HG02642 (cell line): ENCODE measurements around the gene CDK16.

Experiments
- ATAC-seq: cut with Tn5 transposase; IDR thresholded peaks from one replicate; pipeline ENCODE4 v1.9.1; 2021; ENCODE audit warnings: mild to moderate bottlenecking; ENCODE audit not compliant: unreplicated experiment, poor library complexity

CDK16 gene

DNA sequence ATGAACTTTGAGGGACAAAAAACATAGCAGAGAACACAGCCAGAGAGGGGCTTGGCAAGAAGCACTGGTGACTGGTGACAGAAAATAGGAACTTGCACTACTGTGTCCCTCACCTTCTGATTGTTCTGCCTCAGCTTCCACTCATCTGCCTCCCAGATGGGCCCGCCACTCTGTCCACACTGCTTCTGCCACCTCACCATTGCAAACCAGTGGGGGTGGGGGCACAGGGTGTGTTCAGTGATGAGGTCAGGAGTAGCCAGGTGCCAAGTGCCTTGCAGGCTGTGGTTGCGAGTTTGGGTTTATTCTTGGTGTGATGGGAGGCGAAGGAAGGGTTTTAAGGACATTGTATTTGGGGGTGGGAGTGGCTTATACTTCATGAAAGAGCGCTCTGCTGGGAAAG lies 34.0 kb upstream of the CDK16 start:
- ATAC-seq: no peak

- ATAC-seq: no peak
Observed at GRCh38 chrX:47185241-47185640, 33.2 kb upstream of the CDK16 start.

DNA sequence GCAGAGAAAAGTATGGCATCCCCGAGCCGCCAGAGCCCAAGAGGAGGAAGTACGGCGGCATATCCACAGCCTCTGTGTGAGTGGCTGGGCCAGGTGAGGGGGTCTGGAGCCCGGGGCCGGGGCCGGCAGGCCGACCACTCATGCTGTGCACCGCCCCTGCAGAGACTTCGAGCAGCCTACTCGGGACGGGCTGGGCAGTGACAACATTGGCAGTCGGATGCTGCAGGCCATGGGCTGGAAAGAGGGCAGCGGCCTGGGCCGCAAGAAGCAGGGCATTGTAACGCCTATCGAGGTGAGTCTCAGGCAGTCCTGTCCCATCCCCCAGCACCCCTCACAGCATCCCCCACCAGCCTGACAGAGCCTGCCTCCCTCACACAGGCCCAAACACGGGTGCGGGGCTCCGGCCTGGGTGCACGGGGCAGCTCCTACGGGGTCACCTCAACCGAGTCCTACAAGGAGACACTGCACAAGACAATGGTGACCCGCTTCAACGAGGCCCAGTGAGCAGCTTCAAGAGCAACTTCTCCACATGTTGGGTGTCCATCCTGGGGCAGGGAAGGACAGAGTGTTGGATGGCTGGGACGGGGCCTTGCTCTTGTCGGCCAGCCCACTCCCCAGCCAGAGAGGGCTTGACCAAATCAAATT lies 32.3 kb upstream of the CDK16 start:
- ATAC-seq: no peak

DNA sequence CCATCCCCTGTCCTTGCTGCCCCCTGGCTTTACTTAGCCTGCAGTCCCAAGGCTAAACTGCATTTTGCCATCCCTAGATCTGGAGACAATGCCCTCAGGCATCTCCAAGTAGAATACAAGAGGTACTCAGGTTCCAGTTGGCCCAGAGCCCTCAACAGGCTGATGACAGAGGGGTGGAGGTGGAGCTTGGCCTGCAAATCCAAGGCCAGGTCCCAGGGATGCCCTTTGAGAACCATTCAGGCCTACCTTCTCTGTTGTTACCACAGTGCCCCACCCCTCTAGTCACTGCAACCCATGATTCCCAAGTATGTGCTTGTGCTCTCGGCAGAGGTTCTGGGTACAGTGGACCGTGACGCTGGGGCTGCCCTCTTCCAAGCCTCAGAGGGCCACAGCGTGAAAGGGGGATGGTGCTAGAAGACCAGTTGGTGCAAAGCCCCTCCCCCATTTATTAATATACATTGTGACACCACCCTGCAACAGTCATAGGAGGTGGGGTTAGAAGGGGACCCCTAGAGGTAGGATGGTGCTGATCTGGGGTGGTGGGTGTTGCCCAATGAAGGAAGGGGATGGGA lies 31.3 kb upstream of the CDK16 start:
- no peak for ATAC-seq

- no peak for ATAC-seq
Observed at GRCh38 chrX:47189906-47190305, 28.6 kb upstream of the CDK16 start.

DNA sequence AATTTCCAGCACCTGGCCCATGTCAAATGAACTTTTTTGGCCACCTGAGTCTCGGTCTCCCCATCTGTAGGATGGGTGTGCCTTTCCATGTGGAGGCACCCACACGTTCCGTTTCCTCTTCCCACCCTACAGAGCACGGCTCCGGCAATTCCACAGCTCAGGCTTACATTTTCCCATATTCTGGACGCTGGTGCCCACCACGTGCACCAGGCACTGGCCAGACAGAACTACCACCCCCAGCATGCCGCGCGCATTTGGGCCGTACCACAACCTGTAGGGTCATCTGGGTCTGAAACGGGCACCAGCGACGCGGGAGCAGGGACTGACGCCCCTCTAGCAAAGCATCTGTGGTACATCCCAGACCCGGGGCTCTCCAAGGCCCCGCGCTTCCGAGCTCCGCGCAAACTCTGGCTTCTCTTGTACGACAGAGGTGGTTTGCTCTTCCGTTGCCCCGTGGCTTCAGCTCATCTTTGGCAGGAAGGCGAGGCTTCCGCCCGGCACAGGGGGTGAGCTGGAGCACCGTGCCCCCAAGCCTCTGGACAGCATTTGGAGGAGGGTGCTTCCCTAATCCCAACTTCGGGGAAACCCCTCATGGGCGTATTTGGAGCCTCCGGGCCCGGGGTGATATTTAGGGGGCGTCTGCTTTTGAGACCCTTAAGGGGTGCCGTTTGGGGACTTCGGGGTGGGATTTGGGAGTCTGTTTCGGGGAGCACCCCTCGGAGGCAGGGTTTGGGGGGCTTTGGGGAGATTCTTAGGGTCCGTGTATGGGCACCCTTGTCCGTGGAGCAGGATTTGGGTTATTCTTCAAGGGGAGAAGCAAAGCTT lies 27.8 kb upstream of the CDK16 start:
- ATAC-seq: peak; percentile 67

- ATAC-seq: no peak
Observed at GRCh38 chrX:47191331-47191730, 27.1 kb upstream of the CDK16 start.

DNA sequence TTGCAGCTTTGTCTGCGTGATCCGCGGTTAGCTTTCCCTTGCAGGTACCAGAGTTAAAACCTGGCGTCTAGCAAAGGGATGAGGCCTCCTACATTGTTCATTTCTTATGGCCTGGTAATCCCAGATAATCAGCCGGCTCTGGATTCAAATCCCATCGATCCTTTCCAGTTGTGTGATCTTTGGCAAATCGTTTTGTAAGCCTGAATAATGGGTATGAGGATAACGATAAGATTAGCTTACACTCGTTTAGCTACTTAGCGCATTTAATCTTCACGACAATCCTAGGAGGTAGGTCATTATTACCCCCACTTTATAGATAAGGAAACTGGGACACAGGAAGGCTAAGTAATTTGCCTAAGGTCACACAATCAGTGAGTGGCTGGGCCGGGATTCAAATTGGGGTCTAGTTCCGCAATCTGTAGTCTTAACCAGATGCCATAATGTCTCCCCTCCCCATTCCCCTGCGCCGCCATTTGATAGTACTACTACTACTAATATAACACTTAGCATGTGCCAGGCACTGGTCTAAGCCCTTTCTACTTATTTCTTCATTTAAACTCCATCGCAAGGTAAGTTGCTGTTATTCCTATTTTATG lies 26.6 kb upstream of the CDK16 start:
- ATAC-seq: no peak

GRCh38 chrX:47193475-47194193 lies 24.8 kb upstream of the CDK16 start, which contains the start of gene UBA1:
TSS of gene UBA1 (plus strand) at chrX:47193829. CDS start at chrX:47198803, 4,974 bp downstream.
- peak; percentile 66 for ATAC-seq

DNA sequence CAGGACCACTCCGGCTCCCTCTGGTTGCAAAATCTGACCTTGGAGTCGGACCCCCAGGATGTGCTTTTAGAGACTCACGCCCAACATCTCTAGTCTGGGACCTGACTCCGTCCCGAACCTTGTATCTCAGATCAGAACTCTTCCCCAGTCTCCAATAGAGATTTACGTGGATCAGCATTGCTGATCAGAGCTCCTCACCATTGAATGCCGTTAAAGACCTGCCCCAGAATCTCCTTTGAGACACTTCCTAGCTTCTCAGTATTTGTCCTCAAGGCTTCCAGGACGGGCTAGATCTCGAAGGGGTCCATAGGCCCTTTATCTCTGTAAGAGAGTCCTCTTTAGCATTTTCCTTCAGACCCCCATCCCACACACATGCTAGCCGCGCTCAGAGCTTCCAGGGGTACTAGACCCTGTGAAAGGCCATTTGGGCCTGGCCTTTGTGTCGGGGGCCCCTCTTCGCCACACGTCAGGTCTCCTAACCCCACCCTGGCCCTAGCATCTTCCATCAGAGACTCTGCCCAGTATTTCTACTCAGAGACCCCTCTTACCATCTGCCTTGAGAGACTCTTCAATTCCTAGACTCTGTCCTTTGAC lies 24.2 kb upstream of the CDK16 start:
- no peak for ATAC-seq

DNA sequence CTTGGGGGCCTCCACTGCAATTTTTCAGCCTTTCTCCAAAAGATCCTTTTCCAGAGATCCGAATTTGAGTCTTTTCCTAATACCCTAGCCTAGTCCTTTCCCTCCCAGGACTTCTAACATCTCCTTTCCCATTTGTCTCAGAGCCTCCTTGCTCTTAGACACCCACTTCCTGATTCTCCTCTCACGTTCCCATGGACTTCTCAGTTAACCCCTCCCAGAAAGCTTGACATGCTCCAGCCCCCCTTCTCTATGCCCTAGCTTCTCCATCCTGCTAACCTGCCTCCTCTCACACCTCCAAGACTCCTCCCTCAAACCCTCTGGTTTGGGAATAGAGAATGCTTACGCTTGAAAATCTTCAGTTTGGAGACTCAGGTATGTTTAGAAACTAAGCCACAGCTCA lies 22.4 kb upstream of the CDK16 start:
- ATAC-seq: no peak

- no peak for ATAC-seq
Observed at GRCh38 chrX:47197526-47197925, 21.0 kb upstream of the CDK16 start.

DNA sequence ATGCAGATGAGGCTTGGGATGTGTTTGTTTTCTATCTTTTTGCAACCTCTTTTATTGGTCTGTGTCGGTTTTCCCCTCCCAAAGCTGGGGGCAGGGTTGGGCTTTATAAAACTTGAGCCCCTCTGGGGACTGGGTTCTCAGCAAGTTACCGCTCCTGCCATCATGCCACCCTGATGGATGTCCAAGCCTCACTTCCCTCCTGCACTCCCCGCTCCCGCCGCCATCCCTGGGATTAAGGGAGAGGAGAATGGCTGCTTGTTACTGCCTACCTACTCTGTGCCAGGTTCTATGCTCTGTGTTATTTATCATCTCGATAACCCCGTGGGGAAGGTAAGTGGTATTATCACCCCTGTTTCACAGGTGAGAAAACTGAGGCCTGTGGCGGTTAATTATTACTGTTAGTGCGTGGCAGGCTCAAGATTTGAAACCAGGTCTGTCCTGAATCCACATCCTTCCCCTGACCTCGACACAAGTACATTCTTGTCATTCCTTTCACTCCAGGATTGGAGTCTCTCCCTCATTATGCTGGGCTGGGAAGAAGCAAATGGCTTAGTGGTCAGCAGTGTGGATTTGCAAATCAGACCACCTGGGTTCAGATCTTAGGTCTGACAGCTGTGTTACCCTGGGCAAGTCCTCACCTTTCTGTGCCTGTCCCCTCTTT lies 20.3 kb upstream of the CDK16 start:
- no peak for ATAC-seq

- ATAC-seq: no peak
Observed at GRCh38 chrX:47198687-47199080, 19.8 kb upstream of the CDK16 start.

DNA sequence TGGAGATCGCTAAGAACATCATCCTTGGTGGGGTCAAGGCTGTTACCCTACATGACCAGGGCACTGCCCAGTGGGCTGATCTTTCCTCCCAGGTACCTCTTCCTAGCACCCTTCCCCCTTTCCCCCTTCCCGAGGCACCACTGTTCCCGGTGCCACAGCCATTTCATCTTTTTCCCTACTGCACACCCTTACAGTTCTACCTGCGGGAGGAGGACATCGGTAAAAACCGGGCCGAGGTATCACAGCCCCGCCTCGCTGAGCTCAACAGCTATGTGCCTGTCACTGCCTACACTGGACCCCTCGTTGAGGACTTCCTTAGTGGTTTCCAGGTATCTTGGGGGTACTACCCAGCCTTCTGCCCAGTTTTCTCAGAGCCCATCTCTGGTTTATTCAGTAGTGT lies 19.2 kb upstream of the CDK16 start:
- ATAC-seq: no peak

DNA sequence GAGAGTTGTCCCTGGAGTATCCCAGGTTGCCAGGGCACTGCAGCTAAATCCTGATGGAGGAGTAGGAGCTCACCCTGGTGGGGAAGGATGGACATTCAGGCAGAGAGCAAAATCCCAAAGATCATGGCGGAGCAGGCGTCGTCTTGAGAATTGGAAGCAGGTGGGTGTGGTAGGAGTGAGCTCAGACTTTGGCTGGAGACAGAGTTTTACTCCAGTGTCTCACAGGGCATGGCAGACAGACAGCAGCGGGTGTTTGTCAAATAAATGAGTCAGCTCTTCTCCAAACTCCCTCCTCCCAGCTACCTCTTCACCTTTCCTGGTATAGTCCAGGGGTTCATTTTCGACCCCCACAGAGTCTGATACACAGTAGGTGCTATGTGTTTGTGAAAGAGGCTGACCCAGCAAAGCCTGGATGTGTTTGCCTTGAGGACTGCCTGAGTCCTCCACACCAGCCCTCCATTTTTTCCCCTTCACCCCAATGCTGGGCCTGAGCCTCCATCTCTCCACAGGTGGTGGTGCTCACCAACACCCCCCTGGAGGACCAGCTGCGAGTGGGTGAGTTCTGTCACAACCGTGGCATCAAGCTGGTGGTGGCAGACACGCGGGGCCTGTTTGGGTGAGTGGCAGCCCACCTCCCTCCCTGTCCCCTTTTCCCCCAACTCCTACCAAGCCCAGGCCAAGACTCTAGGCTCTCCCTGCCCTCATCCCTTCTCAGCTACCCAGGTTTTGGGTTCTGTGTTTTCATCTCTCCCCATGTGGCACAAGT lies 17.9 kb upstream of the CDK16 start:
- ATAC-seq: no peak

GRCh38 chrX:47201345-47201944 lies 17.0 kb upstream of the CDK16 start:
- ATAC-seq: no peak

DNA sequence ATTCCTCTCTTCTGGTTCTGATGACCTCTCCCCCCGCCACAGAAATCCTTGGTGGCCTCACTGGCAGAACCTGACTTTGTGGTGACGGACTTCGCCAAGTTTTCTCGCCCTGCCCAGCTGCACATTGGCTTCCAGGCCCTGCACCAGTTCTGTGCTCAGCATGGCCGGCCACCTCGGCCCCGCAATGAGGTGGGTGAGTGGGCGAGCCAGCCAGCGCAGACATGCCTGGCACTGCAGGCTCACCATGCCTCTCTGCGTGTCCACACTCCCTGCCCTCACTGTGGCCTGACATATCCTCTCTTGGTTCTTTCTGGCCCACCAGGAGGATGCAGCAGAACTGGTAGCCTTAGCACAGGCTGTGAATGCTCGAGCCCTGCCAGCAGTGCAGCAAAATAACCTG lies 16.2 kb upstream of the CDK16 start:
- ATAC-seq: no peak

GRCh38 chrX:47202877-47203276 lies 15.6 kb upstream of the CDK16 start:
- ATAC-seq: no peak
